Fibroblast of upper back skin (primary cell): ENCODE data around the gene SLC51B.
"Not testable (repeated sequence)": the region's sequence is repeated elsewhere in the genome, so short reads cannot be mapped to it uniquely, and the experiment has no call there.

Source experiments
- DNase-seq: peaks from one replicate; pipeline ENCODE4 v3.0.0-alpha.2; 2013

Gene SLC51B

DNA sequence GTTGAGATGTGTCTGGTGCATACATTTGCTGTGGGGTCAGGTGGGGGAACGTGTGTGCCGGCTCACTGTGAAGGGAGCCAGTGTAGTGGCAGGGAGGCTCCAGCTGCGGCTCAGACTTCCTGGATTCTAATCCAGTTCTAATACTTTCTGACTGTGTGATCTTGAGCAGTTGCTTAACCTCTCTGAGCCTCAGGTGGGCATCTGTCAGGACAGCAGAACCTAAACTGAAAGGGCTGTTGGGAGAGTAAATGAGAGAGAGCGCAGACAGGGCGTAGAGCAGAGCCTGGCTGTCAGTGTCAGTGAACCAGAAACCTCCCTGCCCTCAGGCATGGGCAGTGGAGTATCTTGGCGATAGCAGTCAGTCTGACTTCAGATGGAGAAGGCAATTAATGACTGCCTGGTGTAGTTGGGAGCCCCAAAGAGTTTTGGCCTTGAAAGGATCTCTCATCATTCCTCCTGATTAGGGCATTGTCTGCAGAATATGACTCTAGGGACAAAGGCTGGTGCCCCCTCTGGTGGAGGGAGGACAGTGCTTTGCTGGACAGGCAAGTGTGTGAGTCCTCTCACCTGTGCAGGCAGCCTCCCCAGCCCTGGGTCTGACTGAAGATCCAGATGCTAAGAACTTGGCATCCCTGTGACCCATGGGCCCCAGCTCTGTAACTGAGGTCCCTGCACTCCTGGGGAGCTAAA, 40.9 kb downstream of the SLC51B start:
- DNase-seq = no peak

DNA sequence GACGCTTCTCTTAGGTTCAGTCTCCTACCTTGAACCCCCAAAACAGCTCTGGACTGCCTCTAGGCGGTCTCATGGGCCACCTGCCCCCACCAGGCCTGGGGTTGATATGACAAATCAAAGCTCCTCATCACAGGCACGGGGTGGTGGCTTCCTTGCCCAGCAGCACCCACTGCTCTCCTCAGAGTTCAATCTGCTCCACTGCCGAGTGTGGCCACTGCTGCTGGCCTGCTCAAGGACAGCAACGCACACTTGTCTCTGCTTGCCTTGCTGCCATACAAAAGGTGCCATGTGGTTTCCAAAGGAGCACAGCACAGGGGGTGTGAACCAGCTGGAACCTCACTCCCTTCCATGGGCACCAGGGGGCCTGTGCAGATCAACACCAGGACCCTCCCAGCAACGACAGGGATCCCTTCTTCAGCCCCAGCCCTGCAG, 41.5 kb downstream of the SLC51B start:
- no peak for DNase-seq

DNA sequence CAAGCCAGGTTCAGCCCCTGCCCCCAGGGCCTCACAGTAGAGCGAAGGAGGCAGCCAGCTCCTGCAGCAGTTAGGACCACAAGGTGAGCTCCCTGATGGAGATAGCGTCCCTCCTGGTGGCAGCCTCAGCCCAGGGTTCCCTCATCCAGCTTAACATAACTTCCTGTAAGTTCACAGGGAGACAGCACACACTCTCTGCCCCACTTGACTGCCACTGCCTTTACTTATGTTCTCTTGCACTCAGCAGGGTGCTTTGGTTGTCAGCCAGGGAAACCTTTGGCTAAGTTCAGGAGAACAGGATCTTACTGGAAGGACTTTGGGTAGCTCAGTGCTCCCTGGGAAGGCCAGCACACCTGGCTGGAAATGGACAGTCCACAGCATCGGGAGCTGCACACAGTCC, 42.2 kb downstream of the SLC51B start:
- DNase-seq = no peak

DNA sequence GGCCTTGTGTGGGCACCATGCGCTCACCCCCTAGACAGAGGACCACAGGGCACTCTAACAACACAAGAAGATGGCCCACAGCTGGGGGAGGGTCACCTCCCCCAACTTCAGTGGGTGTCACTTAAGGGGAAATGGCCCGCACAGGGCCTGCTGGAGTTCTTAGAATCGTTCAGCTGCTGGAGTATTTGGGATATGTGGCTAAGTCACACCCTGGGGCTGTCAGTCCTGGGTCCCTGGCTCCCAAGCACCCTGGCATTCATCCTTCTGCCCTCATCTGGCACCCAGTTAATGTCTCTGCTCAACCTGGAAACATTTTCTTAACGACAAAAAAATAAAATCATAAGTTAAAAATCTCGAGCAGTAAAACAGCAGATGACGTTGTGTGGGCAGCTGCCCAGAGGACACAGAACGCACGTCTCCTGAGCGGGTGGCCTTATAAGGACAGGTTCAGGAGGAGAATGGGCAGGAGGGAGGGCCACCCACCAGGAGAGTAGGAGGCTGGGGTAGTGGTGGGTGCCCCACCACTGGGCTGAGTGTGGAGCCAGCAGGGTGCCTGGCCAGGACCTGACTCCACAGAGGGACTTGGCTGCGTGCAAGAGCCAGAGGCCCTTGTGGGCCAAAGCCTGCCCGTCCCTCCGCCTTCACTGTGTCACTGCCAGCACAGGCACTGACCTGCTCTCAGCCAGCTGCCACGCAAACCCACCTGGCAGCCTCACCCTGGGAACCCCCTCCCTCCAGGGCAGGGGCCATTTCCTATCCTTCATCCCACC, 42.9 kb downstream of the SLC51B start:
- DNase-seq = no peak

DNA sequence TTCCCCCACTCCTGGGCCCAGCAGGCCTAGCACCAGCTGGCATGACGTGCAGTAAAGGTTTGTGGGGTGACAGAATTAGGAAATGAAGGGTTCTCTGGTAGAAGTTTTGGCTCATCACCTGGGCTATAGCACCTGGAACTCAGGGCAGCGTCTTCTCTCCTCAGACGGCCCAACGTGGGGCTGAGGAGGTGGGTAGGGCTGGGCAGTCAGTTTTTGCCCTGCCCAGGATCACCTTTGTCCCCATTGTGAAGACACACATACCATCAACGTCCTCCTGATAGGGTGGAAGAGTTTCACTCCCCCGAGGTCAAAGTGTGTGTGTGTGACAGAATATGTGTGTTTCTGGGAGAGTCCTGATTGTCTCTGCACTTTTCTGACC, 43.4 kb downstream of the SLC51B start:
- DNase-seq = no peak

DNA sequence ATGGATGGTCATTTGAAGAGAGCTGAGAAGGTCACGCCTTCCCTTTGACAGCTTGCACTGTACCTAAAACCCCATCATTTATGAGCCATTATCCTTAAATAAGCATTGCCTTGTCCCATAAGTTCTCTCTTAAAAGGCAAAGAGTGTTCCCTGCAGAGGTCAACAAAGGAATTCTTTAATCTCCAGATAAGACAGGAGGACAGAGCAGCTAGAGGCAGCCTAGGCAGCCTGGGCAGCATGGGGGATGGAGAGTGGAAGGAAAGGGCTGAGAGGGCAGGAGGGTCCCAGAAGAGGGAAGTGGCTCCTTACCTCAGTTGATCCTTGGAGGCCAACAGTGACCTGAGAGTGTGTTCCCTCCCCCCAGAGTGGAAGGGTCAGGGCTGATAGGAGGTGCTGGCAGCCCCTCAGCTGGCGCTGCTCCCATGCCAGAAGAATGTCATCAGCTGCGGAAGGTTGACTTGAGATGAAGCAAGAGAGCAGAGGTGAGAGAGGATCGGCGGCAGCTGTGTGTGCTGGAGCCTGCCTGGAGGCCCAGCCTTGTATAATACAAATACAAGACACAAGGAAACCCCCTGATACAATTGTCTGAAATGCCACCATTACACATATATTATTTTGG, 44.1 kb downstream of the SLC51B start:
- DNase-seq = no peak

DNA sequence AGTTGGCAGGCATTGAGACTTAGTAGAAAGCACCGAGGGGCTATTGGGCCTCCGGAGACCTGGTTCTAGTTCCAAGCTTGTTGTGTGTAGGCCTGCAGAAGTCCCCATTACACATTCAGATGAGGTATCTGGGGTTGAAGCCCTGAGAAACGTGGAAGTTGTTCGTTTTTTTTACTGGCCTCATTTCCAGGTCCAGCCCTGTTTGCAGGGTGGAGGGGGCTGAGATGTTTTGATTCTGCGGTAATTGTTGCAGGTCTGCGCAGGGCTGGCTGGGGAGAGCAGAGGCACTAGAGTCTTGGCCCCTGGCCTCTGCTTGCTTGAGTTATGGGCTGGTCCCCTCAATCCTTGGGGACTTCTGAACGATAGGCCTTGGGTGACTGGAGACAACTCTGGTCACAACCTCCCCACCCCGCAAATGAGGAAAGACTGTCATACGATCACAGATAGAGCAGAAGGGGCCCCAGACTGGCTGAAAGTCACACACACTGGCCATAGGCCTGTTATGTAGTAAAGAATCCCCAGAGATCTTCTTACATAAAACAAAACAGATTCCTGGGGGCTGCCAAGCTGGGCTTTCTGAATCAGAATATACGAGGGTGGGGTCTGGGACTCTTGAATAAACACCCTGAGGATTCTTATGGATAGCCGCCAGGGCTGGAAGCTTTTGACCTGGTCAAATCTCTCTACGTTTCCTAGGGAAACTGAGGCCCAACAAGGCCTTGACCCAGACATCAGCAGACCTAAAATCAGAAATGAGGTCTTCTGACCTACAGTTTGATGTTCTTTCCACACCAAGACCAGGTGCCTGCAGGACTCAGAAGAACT, 47.0 kb downstream of the SLC51B start:
- no peak for DNase-seq

DNA sequence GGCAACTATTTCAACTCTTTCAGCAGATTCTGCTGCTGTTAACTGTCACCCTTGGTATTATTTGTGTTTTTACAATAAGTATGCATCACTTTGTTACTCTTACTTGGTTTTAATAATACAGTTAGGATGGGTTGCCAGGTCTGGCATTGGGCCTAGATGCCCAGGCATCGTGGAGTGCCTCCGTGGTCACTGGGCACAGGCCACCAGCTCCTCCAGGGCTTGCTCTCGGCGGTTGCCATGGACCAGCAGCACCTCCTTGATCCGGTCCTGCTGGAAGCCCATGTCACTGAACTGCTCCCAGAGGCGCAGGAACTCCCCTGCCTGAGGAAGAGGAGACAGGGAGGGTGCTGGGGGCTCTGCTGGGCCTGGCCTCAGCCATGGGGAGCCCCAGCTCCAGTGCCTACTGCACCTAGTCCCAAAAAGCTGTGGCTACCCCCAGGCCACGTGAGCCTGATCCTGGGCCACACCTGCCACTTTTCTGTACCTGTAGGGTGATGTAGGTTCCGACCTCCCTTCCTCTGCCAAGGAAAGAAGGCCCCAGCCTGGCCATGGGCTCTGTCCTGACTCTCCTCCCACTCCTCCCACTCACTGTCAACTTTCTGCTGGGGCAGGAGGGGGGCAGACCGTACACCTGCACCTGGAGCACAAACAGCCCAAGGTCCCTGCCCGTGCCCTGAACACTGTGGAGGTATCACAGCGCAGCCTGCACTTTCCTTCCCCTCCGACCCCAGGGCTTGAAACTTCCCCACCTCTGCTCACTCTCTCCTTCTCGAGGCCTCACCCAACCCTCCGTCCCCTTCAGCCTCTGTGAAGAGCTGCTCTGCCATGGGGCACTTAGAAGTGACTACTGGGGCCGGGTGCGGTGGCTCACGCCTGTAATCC, 48.0 kb downstream of the SLC51B start:
- no peak for DNase-seq

DNA sequence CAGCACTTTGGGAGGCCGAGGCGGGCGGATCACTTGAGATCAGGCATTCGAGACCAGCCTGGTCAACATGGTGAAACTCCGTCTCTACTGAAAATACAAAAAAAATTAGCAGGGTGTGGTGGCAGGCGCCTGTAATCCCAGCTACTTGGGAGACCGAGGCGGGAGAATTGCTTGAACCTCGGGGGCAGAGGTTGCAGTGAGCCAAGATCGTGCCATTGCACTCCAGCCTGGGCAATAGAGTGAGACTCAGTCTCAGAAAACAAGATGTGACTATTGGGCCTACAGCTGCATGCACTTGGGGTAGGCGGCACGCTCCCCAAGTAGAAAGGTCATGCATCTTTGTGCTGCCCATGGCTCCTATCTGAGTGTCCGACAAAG, 48.6 kb downstream of the SLC51B start:
- not testable (repeated sequence) for DNase-seq

DNA sequence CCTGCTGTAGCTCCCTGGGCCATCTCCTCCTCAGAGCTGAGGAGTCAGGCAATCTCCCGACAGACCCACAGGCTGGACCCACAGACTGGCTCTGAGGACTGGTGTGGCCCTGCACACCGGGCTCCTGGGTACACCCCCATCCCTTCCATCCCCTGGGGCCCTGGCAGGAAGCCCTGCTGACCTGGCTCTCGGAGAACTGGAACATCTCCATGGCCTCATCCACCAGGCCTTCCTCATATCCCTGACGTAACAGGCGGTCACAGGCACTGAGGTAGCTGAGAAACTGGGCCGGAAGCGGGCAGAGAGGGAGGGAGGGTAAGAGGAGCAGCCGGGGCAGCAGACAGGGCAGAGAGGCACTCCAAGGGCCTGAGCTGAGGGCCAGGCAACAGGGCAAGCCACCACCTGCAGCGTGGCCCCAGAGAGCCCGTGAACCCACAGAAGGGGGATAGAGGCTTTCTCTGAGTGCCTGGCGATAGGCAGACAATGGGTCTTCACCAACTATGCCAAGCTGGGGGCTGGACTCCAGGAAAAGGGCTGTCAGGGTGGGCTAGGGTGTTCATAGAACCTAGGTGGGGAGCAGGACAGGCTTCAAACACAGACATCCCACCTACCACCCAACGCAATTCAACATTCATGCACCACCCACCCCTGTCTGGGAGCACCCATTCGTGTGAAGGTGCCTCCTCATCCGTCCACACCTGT, 49.3 kb downstream of the SLC51B start:
- no peak for DNase-seq

DNA sequence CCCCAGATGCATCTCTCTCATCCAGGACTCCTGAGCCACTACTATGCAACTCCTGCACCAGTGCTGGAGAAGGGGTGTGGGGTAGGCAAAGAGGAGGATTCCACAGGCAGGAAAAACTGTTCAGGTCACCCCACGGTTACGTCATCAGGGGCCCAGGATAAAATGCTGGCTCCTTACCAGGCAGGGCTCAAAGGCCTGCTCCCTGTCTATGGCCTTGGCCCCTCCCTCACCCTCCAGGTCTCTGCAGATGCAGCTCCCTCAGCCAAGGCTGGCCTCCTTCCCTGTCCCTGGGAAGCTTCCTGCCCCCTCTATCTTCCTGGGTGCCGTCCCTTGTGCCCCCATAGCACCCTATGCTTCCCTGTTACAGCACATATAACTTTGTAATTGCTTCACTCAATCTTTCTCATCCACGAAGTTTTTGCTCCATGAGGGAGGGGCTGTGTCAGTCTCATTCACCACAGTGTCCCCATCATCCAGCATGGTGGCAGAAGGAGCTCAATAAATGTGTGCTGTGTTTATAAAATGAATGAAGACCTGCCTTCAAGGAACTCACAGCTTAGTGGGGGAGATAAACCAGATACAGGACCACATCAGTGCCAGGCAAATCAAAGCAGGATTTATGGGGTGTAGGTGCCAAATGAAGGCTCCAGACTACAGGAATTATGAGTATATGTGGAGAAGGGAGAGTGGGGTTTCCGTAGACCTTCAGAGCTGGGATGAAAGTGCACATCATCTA, 50.0 kb downstream of the SLC51B start:
- no peak for DNase-seq

DNA sequence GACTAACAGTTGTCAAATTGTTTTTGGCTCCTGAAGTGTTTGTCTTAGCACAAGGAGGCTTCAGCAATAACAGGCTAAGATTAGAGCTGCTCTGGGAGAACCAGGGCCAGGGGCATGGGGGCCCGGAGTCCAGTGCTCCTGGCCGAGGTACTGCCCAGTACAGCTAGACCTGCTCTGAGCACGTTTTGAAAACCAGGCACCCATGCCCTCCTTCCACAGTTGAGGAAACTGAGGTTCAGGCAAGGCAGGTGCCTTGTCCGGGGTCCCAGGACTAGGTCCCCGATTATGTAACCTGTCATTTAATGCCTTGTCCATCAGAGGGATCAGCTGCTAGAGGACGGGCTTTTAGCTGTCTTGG, 50.5 kb downstream of the SLC51B start:
- no peak for DNase-seq

DNA sequence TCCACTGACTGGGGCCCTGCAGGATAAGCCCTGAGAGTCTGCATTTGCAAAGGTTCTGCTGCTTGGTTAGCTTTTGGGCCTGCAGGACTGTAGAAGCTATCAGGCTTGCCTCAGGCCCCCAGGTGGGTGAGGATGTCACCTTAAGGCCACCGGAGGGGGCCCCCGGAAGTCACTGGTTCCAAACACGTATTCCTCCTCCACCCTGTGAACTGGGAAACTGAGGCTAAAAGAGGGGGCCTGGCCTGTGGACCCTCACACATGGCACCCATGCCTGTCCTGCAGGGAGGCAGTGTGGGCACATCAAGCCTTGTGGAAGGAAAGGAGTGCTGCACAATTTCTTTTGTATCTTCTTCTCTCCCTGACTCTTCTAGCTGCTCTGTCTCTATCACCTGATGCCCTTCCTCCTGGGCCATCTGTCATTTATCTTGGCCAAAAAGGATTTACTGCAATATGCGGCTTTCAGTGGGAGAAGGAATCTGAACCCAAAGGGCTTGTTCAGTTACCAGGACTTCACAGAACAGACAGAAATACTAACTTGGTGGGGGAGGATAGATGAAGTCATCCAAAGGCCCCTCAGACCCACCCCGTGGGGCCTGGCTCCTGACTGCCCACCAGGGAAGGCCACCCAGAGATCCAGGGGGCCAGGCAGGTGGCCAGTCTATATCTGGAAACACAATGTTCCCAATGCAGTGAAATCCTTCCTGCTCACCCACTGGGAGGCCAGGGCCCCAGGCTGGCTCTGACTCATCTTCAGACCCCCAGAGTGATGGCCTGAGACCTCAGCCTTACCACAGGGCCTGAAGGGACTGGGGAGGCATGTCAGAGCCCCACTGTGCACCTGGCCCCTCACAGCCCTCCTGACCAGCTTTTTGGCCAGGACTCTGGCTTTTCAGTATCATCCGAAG, 51.5 kb downstream of the SLC51B start:
- DNase-seq = no peak

DNA sequence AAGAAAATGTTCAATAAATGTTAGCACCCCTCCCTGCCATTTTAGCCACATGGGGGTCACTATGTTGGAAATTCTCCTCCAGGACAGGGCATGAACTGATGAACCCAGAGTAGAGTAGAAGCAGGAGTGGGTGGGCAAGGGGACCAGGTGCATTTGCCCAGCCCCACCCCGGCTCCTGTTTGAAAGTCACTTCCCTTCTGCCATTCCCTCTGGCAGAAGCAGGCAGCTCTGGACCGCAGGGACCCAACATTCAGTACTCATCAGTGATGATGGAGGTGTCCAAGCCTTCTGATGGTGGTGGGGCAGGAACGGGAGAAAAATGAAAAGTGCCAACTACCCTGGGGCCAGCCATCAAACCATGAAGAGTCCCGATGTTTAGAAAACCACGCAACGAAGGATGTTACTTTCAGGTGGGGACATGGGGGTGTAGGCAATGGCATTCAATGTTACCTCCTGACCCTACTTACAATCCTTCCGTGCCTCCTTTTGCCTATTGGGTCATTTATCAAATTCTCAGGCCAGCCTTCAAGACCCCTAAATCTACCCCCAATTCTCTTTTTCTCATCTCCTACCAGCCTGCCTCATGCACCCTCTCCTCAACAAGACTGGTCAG, 52.6 kb downstream of the SLC51B start:
- DNase-seq = no peak

DNA sequence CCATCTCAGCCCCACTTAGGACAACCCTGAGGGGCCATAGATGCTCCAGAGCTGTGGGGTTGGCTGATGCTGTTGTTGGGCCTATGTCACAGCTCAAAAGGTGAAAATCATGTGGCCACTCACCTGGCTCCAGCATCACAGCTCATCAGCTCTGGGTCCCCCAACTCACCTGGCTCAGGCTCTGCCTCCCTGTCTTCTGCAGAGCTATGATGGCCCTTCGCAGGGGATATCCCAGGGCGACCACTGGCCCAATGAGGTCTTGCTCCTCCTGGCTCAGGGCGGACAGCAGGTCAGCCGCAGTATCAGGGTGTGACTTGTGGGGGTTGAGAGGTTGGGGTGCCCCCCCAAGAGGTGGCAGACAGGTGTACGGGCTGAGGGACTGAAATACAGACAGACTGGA, 54.1 kb downstream of the SLC51B start:
- DNase-seq = no peak

DNA sequence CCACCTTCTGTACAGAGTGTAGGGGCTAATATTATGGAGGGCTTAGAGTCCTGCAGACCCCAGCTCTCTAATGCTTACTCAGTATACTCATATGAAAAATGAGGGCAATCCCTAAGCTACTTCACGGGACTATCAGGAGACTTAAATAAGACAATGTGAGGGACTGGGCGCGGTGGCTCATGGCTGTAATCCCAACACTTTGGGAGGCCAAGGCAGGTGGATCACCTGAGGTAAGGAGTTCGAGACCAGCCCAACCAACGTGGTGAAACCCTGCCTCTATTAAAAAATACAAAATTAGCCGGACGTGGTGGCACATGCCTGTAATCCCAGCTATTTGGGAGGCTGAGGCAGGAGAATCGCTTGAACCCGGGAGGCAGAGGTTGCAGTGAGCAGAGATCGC, 54.6 kb downstream of the SLC51B start:
- not testable (repeated sequence) for DNase-seq

DNA sequence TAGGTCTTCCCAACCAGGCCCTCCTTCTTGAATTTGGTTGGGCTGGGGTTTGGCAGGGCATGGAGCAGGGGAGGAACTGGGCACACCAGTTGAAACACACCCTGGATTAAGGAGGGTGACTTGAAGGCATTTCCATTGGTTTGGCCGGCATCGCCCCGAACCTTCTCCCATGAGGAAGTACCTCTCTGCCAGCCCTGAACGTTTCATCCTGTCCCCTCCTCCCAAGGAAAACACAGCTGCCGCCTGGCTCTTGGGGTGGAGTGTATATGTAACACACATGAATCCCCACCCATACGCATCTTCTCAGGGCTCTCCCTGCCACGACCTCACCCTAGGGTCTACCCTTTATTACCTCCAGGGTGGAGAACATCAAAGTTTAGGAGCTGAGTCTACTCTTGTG, 55.3 kb downstream of the SLC51B start:
- no peak for DNase-seq

DNA sequence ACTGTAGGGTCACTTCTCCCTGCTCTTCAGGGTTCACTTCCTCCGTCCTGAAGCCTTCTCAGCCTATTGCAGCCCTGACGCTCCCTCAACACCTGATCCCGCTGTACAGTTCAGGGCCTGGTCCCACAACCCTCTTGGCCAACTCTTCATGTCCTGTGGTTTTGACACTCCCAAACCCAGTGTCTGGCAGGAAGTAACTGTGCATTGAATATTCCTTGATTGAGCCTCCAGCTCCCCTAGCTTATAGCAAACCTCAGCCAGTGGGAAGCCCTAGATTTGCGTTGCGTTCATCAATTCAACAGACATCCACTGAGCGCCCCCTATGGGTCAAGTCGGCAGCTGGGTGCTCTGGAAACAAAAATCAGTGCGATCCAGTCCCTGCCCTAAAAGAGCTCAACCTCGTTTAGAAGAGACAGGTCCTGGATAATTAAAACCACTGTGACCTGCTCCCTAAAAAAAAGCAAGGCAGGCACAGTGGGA, 56.3 kb downstream of the SLC51B start:
- peak; percentile 65 for DNase-seq
